Astrocyte of the hippocampus (primary cell): ENCODE data around the gene ZNF583.

Source experiments
- DNase-seq: peaks from one replicate; pipeline ENCODE4 v3.0.0; 2011; ENCODE audit warnings: low read depth, low spot score

Gene ZNF583

GRCh38 chr19:56403764-56404704, at the start of gene ZNF583:
Gene ZNF583 (plus strand): TSS chr19:56404332. CDS start chr19:56407115, 2,783 bp downstream.
- peak; percentile 99 for DNase-seq

- no peak for DNase-seq
Observed at GRCh38 chr19:56355517-56355916, 48.6 kb upstream of the ZNF583 start.

- DNase-seq, result no peak
Observed at GRCh38 chr19:56356944-56357343, 47.2 kb upstream of the ZNF583 start.

- DNase-seq, result no peak
Observed at GRCh38 chr19:56360841-56361240, 43.3 kb upstream of the ZNF583 start.

- peak; percentile 97 for DNase-seq
Observed at GRCh38 chr19:56367829-56368711, 36.1 kb upstream of the ZNF583 start.

- no peak for DNase-seq
Observed at GRCh38 chr19:56369886-56370676, 34.1 kb upstream of the ZNF583 start.

GRCh38 chr19:56372281-56372680, 31.9 kb upstream of the ZNF583 start:
- no peak for DNase-seq

- peak; percentile 10 for DNase-seq
Observed at GRCh38 chr19:56377105-56377924, 26.8 kb upstream of the ZNF583 start.

GRCh38 chr19:56383826-56384605, 20.1 kb upstream of the ZNF583 start:
- DNase-seq, result peak; percentile 14

GRCh38 chr19:56393119-56394012, 10.8 kb upstream of the ZNF583 start, which contains the start of gene ZNF582:
Gene ZNF582 (minus strand): TSS chr19:56393534. CDS start chr19:56391752, 1,782 bp downstream.
- peak; percentile 99 for DNase-seq

- DNase-seq, result no peak
Observed at GRCh38 chr19:56398809-56399208, 5.3 kb upstream of the ZNF583 start.

- DNase-seq, result no peak
Observed at GRCh38 chr19:56400485-56400884, 3.6 kb upstream of the ZNF583 start.

- peak; percentile 9 for DNase-seq
Observed at GRCh38 chr19:56403261-56403660, 871 bp upstream of the ZNF583 start.

- no peak for DNase-seq
Observed at GRCh38 chr19:56404705-56405056, 549 bp downstream of the ZNF583 start.

GRCh38 chr19:56405062-56405461, 930 bp downstream of the ZNF583 start:
- DNase-seq, result no peak

- no peak for DNase-seq
Observed at GRCh38 chr19:56423276-56423984, 19.3 kb downstream of the ZNF583 start.

GRCh38 chr19:56423985-56424353, 19.8 kb downstream of the ZNF583 start:
- no peak for DNase-seq

GRCh38 chr19:56441206-56441792, 37.2 kb downstream of the ZNF583 start:
- DNase-seq, result no peak
